ENCODE measurements around the gene EFCAB6.

The EFCAB6 gene

DNA sequence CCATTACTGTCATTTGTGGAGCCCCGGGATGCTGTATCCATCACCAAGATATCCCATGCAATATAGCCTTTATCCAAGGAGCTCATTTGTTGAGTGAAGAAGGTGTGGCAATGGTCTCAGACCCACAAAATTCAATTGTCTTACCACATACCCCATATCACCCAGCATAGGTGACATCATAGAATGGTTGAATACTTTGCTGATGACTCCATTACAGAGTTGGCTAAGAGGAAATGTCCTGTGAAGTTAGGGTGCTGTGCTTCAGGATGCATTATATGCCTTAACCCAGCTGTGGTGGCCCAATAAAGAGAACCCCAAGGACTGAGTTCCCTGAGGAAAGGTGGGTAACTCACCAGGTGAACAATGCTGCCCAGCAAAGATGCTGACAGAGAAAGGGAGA lies 113.7 kb downstream of the EFCAB6 start:
- TF ChIP-seq, protein P1, sequence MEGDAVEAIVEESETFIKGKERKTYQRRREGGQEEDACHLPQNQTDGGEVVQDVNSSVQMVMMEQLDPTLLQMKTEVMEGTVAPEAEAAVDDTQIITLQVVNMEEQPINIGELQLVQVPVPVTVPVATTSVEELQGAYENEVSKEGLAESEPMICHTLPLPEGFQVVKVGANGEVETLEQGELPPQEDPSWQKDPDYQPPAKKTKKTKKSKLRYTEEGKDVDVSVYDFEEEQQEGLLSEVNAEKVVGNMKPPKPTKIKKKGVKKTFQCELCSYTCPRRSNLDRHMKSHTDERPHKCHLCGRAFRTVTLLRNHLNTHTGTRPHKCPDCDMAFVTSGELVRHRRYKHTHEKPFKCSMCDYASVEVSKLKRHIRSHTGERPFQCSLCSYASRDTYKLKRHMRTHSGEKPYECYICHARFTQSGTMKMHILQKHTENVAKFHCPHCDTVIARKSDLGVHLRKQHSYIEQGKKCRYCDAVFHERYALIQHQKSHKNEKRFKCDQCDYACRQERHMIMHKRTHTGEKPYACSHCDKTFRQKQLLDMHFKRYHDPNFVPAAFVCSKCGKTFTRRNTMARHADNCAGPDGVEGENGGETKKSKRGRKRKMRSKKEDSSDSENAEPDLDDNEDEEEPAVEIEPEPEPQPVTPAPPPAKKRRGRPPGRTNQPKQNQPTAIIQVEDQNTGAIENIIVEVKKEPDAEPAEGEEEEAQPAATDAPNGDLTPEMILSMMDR (IDR thresholded peaks at IDR 0.05; ENCODE audit: borderline replicate concordance, extremely low read depth, low read length, poor library complexity, severe bottlenecking) = no peak
- no peak for TF ChIP-seq EZH2 (IDR thresholded peaks at IDR 0.05; ENCODE audit: borderline replicate concordance, low read depth, low read length, severe bottlenecking)
- no peak overlapping the region for H3K4me3 ChIP-seq (ENCODE audit: low read depth in 1 of 2, low read length in 2 of 2)
- H3K27ac ChIP-seq (ENCODE audit: low read length) = no peak overlapping the region
- no peak overlapping the region for H3K9ac ChIP-seq (ENCODE audit: low read depth, low read length)
- no peaks in the 10 kb centered on the region for H4K20me1 ChIP-seq (ENCODE audit: insufficient read depth, low read length)
- H3K79me2 ChIP-seq (ENCODE audit: insufficient read depth, low read length) = no peaks in the 10 kb centered on the region
- H3K9me3 ChIP-seq (ENCODE audit: insufficient read depth, low read length, severe bottlenecking) = peaks cover 5% of the 10 kb centered on the region
- no peak overlapping the region for H2AFZ ChIP-seq (ENCODE audit: low read depth, low read length)
- DNase-seq (no peak), ATAC-seq (ENCODE audit: insufficient read depth, low read depth) (no peak)
- peaks cover 2% of the 10 kb centered on the region for H3K27me3 ChIP-seq (ENCODE audit: insufficient read depth, low read length, poor library complexity)
- no peaks in the 10 kb centered on the region for H3K36me3 ChIP-seq (ENCODE audit: insufficient read depth, low read length)
- H3K4me1 ChIP-seq (ENCODE audit: insufficient read depth, low read length) = no peaks in the 10 kb centered on the region
- no peak overlapping the region for H3K4me2 ChIP-seq (ENCODE audit: insufficient read depth, low read length)

DNA sequence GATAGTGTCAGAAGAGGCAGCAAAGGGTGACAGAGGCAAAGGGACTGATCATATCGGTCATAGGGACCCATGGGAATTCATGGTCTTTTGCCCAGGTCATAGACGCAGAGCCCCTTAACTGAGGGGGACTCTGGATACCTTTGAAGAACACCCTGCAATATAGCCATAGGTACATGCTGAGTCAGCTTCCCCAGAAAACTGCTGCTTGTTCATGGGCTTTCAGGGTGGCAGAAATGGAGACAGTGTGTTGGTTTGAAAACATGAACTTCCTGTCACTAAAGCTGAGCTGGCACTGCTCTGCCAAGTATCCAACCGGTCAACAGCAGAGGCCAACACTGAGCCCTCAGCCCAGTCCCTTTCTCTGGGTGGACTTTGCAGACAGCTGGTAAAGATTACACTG lies 114.2 kb downstream of the EFCAB6 start:
- H3K27ac ChIP-seq (ENCODE audit: low read length) = no peak overlapping the region
- H3K27me3 ChIP-seq (ENCODE audit: insufficient read depth, low read length, poor library complexity) = peaks cover 2% of the 10 kb centered on the region
- ATAC-seq (ENCODE audit: insufficient read depth, low read depth) (no peak), DNase-seq (no peak)
- H3K4me3 ChIP-seq (ENCODE audit: low read depth in 1 of 2, low read length in 2 of 2) = no peak overlapping the region
- no peaks in the 10 kb centered on the region for H3K36me3 ChIP-seq (ENCODE audit: insufficient read depth, low read length)
- no peaks in the 10 kb centered on the region for H3K4me1 ChIP-seq (ENCODE audit: insufficient read depth, low read length)
- no peak overlapping the region for H3K9ac ChIP-seq (ENCODE audit: low read depth, low read length)
- H3K9me3 ChIP-seq (ENCODE audit: insufficient read depth, low read length, severe bottlenecking) = peaks cover 1% of the 10 kb centered on the region
- H2AFZ ChIP-seq (ENCODE audit: low read depth, low read length) = no peak overlapping the region
- H3K4me2 ChIP-seq (ENCODE audit: insufficient read depth, low read length) = no peak overlapping the region
- TF ChIP-seq, protein P1 (IDR thresholded peaks at IDR 0.05; ENCODE audit: borderline replicate concordance, extremely low read depth, low read length, poor library complexity, severe bottlenecking) = no peak
- no peaks in the 10 kb centered on the region for H4K20me1 ChIP-seq (ENCODE audit: insufficient read depth, low read length)
- H3K79me2 ChIP-seq (ENCODE audit: insufficient read depth, low read length) = no peaks in the 10 kb centered on the region

DNA sequence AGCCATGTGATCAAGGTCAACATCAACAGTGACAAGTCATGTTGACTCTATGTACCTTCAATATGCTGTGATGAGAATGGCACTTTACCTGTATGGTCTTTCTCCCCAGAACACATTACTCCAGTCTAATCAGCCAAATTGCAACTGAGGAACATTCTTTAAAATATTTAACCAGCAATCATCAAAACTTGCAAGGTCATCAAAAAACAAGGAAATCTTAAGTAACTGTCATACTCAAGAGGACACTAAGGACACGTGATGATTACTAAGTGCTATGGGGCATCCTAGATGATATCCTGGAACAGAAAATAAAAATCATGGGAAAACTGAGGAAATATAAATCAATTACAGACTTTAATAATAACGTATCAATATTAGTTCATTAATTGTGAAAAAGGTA lies 118.9 kb downstream of the EFCAB6 start:
- Histone ChIP-seq H3K4me3 (ENCODE audit: low read depth in 1 of 2, low read length in 2 of 2) (no peak overlapping the region), H3K79me2 (ENCODE audit: insufficient read depth, low read length) (no peaks in the 10 kb centered on the region), H3K9me3 (ENCODE audit: insufficient read depth, low read length, severe bottlenecking) (no peaks in the 10 kb centered on the region), H3K4me2 (ENCODE audit: insufficient read depth, low read length) (no peak overlapping the region), H2AFZ (ENCODE audit: low read depth, low read length) (no peak overlapping the region), H3K27ac (ENCODE audit: low read length) (no peak overlapping the region), H3K4me1 (ENCODE audit: insufficient read depth, low read length) (no peaks in the 10 kb centered on the region), H3K27me3 (ENCODE audit: insufficient read depth, low read length, poor library complexity) (peaks cover 2% of the 10 kb centered on the region), H4K20me1 (ENCODE audit: insufficient read depth, low read length) (no peaks in the 10 kb centered on the region), H3K9ac (ENCODE audit: low read depth, low read length) (no peak overlapping the region), H3K36me3 (ENCODE audit: insufficient read depth, low read length) (no peaks in the 10 kb centered on the region)
- no peak for TF ChIP-seq EZH2 (IDR thresholded peaks at IDR 0.05; ENCODE audit: borderline replicate concordance, low read depth, low read length, severe bottlenecking)
- TF ChIP-seq, protein P1 (IDR thresholded peaks at IDR 0.05; ENCODE audit: borderline replicate concordance, extremely low read depth, low read length, poor library complexity, severe bottlenecking) = no peak
- DNase-seq (no peak), ATAC-seq (ENCODE audit: insufficient read depth, low read depth) (no peak)

DNA sequence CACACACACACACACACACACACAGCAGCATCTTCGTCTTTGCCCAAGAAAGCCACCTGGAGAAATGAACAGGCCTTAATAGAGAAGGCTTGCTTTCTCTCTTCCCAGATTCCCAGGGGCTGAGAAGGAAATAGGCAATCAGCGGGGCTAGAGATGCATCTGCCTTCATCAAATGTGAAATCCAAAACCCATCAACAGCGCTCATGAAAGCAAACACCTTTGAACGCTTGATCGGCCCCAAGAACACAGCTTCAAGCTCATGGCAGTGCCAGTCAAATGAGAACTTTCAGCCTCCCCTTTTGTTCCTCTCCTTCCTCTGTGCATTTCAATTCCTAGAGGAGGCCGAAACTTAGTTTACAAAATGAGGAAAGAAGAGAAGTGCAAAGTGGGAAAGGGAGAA lies 122.7 kb downstream of the EFCAB6 start:
- H3K79me2 ChIP-seq (ENCODE audit: insufficient read depth, low read length) = no peaks in the 10 kb centered on the region
- no peak overlapping the region for H3K27ac ChIP-seq (ENCODE audit: low read length)
- no peaks in the 10 kb centered on the region for H3K4me1 ChIP-seq (ENCODE audit: insufficient read depth, low read length)
- H3K27me3 ChIP-seq (ENCODE audit: insufficient read depth, low read length, poor library complexity) = peaks cover 2% of the 10 kb centered on the region
- no peak overlapping the region for H3K4me2 ChIP-seq (ENCODE audit: insufficient read depth, low read length)
- no peak overlapping the region for H2AFZ ChIP-seq (ENCODE audit: low read depth, low read length)
- no peak overlapping the region for H3K4me3 ChIP-seq (ENCODE audit: low read depth in 1 of 2, low read length in 2 of 2)
- TF ChIP-seq, protein P1 (IDR thresholded peaks at IDR 0.05; ENCODE audit: borderline replicate concordance, extremely low read depth, low read length, poor library complexity, severe bottlenecking) = no peak
- no peak for TF ChIP-seq EZH2 (IDR thresholded peaks at IDR 0.05; ENCODE audit: borderline replicate concordance, low read depth, low read length, severe bottlenecking)
- ATAC-seq (ENCODE audit: insufficient read depth, low read depth) = no peak
- DNase-seq = no peak
- no peaks in the 10 kb centered on the region for H3K9me3 ChIP-seq (ENCODE audit: insufficient read depth, low read length, severe bottlenecking)
- no peak overlapping the region for H3K9ac ChIP-seq (ENCODE audit: low read depth, low read length)
- H4K20me1 ChIP-seq (ENCODE audit: insufficient read depth, low read length) = no peaks in the 10 kb centered on the region; the same call in 1 of the 2 replicates
- no peaks in the 10 kb centered on the region for H3K36me3 ChIP-seq (ENCODE audit: insufficient read depth, low read length)
